ENCODE data around the gene CAPN13.

Gene CAPN13

GRCh38 chr2:30756971-30757370 is 50.3 kb downstream of the CAPN13 start:
- Histone ChIP-seq H4K20me1 (ENCODE audit: insufficient read depth, low read length) (no peaks in the 10 kb centered on the region), H3K9ac (ENCODE audit: low read length) (no peak overlapping the region), H2AFZ (ENCODE audit: low read length) (no peak overlapping the region), H3K79me2 (ENCODE audit: low read length) (no peaks in the 10 kb centered on the region), H3K36me3 (replicated peaks; ENCODE audit: insufficient read depth, low read length) (no peaks in the 10 kb centered on the region), H3K4me2 (ENCODE audit: low read depth, low read length) (no peak overlapping the region), H3K9me2 (replicated peaks; ENCODE audit: insufficient read depth, low read length) (no peaks in the 10 kb centered on the region), H3K4me3 (ENCODE audit: low read length) (no peak overlapping the region), H3K9me3 (replicated peaks; ENCODE audit: insufficient read depth, low read length) (no peaks in the 10 kb centered on the region), H3K27ac (ENCODE audit: low read length) (no peak overlapping the region), H3F3A (ENCODE audit: insufficient read depth, low read length) (no peaks in the 10 kb centered on the region), H3K4me1 (ENCODE audit: low read length) (no peaks in the 10 kb centered on the region), H3K27me3 (replicated peaks; ENCODE audit: insufficient read depth, low read length) (no peaks in the 10 kb centered on the region)
- DNase-seq = no peak
- TF ChIP-seq EZH2phosphoT487 (IDR thresholded peaks at IDR 0.05; ENCODE audit: low read length) (no peak), CTCF (IDR thresholded peaks at IDR 0.05; ENCODE audit: low read length) (no peak), EZH2 (optimal IDR thresholded peaks at IDR 0.05; ENCODE audit: low read depth, low read length) (no peak)

- H3K9ac ChIP-seq (ENCODE audit: low read length) = no peak overlapping the region
- DNase-seq = no peak
- no peaks in the 10 kb centered on the region for H4K20me1 ChIP-seq (ENCODE audit: insufficient read depth, low read length)
- H3K27ac ChIP-seq (ENCODE audit: low read length) = no peak overlapping the region
- no peaks in the 10 kb centered on the region for H3K36me3 ChIP-seq (replicated peaks; ENCODE audit: insufficient read depth, low read length)
- no peaks in the 10 kb centered on the region for H3K27me3 ChIP-seq (replicated peaks; ENCODE audit: insufficient read depth, low read length)
- H2AFZ ChIP-seq (ENCODE audit: low read length) = no peak overlapping the region
- no peak overlapping the region for H3K4me3 ChIP-seq (ENCODE audit: low read length)
- H3F3A ChIP-seq (ENCODE audit: insufficient read depth, low read length) = no peaks in the 10 kb centered on the region
- H3K4me1 ChIP-seq (ENCODE audit: low read length) = no peaks in the 10 kb centered on the region
- no peak for TF ChIP-seq EZH2phosphoT487 (IDR thresholded peaks at IDR 0.05; ENCODE audit: low read length)
- TF ChIP-seq CTCF (IDR thresholded peaks at IDR 0.05; ENCODE audit: low read length) = no peak
- TF ChIP-seq EZH2 (optimal IDR thresholded peaks at IDR 0.05; ENCODE audit: low read depth, low read length) = no peak
- no peaks in the 10 kb centered on the region for H3K9me3 ChIP-seq (replicated peaks; ENCODE audit: insufficient read depth, low read length)
- no peaks in the 10 kb centered on the region for H3K9me2 ChIP-seq (replicated peaks; ENCODE audit: insufficient read depth, low read length)
- H3K4me2 ChIP-seq (ENCODE audit: low read depth, low read length) = no peak overlapping the region
- no peaks in the 10 kb centered on the region for H3K79me2 ChIP-seq (ENCODE audit: low read length)
Measured at GRCh38 chr2:30756051-30756719, 51.1 kb downstream of the CAPN13 start.

GRCh38 chr2:30753630-30754029 is 53.6 kb downstream of the CAPN13 start:
- Histone ChIP-seq H3K36me3 (replicated peaks; ENCODE audit: insufficient read depth, low read length) (no peaks in the 10 kb centered on the region), H3K9ac (ENCODE audit: low read length) (no peak overlapping the region), H3K4me3 (ENCODE audit: low read length) (no peak overlapping the region), H3K79me2 (ENCODE audit: low read length) (no peaks in the 10 kb centered on the region), H3K9me2 (replicated peaks; ENCODE audit: insufficient read depth, low read length) (no peaks in the 10 kb centered on the region), H3K9me3 (replicated peaks; ENCODE audit: insufficient read depth, low read length) (no peaks in the 10 kb centered on the region), H3K27ac (ENCODE audit: low read length) (no peak overlapping the region), H3F3A (ENCODE audit: insufficient read depth, low read length) (no peaks in the 10 kb centered on the region), H4K20me1 (ENCODE audit: insufficient read depth, low read length) (no peaks in the 10 kb centered on the region), H3K4me1 (ENCODE audit: low read length) (no peaks in the 10 kb centered on the region), H2AFZ (ENCODE audit: low read length) (no peak overlapping the region), H3K27me3 (replicated peaks; ENCODE audit: insufficient read depth, low read length) (no peaks in the 10 kb centered on the region), H3K4me2 (ENCODE audit: low read depth, low read length) (no peak overlapping the region)
- no peak for TF ChIP-seq CTCF (IDR thresholded peaks at IDR 0.05; ENCODE audit: low read length)
- no peak for TF ChIP-seq EZH2phosphoT487 (IDR thresholded peaks at IDR 0.05; ENCODE audit: low read length)
- TF ChIP-seq EZH2 (optimal IDR thresholded peaks at IDR 0.05; ENCODE audit: low read depth, low read length) = no peak
- no peak for DNase-seq
